NB4 (cell line): ENCODE data around the gene SLCO2A1.
A peak's percentile ranks its signal among the peaks of the same experiment; 100 is the strongest.

Experiments
- DNase-seq: peaks from one replicate; pipeline ENCODE4 v3.0.0; 2010; ENCODE audit warnings: low read depth
- H3K4me3 ChIP-seq: one replicate; pipeline ENCODE4 v1.5.1; 2011; ENCODE audit warnings: mild to moderate bottlenecking, low read depth, low read length, moderate library complexity
- CTCF ChIP-seq: IDR thresholded peaks from one replicate; pipeline ENCODE4 v1.5.1; 2012; ENCODE audit warnings: low read depth, low read length
- MAX ChIP-seq: IDR thresholded peaks from 2 replicates; pipeline ENCODE4 v1.6.1; 2011; ENCODE audit warnings: low read depth, low read length
- MYC ChIP-seq: IDR thresholded peaks from 2 replicates; pipeline ENCODE4 v1.6.1; 2011; ENCODE audit warnings: low read depth, low read length
- POLR2A ChIP-seq: IDR thresholded peaks from 2 replicates; pipeline ENCODE4 v1.6.1; 2011; ENCODE audit warnings: mild to moderate bottlenecking; ENCODE audit not compliant: insufficient read length; ENCODE audit errors: extremely low read depth

The SLCO2A1 gene

GRCh38 chr3:133934073-133934970 is 95.4 kb downstream of the SLCO2A1 start:
- DNase-seq, result no peak
- no peak overlapping the region for H3K4me3 ChIP-seq
- TF ChIP-seq MAX (no peak), POLR2A (no peak), MYC (no peak), CTCF (no peak)

GRCh38 chr3:133933097-133934024 is 96.4 kb downstream of the SLCO2A1 start:
- no peak overlapping the region for H3K4me3 ChIP-seq
- TF ChIP-seq MAX (no peak), POLR2A (no peak), CTCF (no peak), MYC (no peak)
- no peak for DNase-seq

- H3K4me3 ChIP-seq, result no peak overlapping the region
- no peak for DNase-seq
- no peak for TF ChIP-seq MAX
- TF ChIP-seq MYC, result no peak
- no peak for TF ChIP-seq CTCF
- TF ChIP-seq POLR2A, result no peak
Measured at GRCh38 chr3:133932009-133932408, 97.7 kb downstream of the SLCO2A1 start.

GRCh38 chr3:133931084-133931483 is 98.6 kb downstream of the SLCO2A1 start:
- DNase-seq, result no peak
- TF ChIP-seq POLR2A (no peak), CTCF (no peak), MYC (no peak), MAX (no peak)

GRCh38 chr3:133930341-133930933 is 99.3 kb downstream of the SLCO2A1 start:
- TF ChIP-seq MAX (0 out of 2 replicates have a peak, but pooled peaks have one; percentile 16), POLR2A (no peak), MYC (no peak), CTCF (peak; percentile 65)
- no peak overlapping the region for H3K4me3 ChIP-seq
- peak; percentile 79 for DNase-seq

More at GRCh38 chr3:133931084-133931483, 98.6 kb downstream of the SLCO2A1 start:
- H3K4me3 ChIP-seq, result no peak overlapping the region
